T47D (cell line): ENCODE measurements around the gene SNIP1.
"Not testable (repeated sequence)": the region's sequence is repeated elsewhere in the genome, so short reads cannot be mapped to it uniquely, and the experiment has no call there.

Experiments
- DNase-seq, 2 experiments: peaks; one replicate each; pipeline versions ENCODE4 v3.0.0 to v3.0.0-alpha.2; 2011 to 2012; ENCODE audit warnings: low read depth in 1 of 2, low spot score in 1 of 2
- JUND ChIP-seq: IDR thresholded peaks from 2 replicates; pipeline ENCODE4 v1.6.1; 2012; ENCODE audit warnings: low read depth
- in situ Hi-C: cut with HindIII; loops from 2 replicates; pipeline ENCODE4 v1.10.0; 2016; ENCODE audit warnings: low sequenced_read_pairs, low pct_unique_long_range_greater_than_20kb

SNIP1 gene, protein sequence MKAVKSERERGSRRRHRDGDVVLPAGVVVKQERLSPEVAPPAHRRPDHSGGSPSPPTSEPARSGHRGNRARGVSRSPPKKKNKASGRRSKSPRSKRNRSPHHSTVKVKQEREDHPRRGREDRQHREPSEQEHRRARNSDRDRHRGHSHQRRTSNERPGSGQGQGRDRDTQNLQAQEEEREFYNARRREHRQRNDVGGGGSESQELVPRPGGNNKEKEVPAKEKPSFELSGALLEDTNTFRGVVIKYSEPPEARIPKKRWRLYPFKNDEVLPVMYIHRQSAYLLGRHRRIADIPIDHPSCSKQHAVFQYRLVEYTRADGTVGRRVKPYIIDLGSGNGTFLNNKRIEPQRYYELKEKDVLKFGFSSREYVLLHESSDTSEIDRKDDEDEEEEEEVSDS

DNA sequence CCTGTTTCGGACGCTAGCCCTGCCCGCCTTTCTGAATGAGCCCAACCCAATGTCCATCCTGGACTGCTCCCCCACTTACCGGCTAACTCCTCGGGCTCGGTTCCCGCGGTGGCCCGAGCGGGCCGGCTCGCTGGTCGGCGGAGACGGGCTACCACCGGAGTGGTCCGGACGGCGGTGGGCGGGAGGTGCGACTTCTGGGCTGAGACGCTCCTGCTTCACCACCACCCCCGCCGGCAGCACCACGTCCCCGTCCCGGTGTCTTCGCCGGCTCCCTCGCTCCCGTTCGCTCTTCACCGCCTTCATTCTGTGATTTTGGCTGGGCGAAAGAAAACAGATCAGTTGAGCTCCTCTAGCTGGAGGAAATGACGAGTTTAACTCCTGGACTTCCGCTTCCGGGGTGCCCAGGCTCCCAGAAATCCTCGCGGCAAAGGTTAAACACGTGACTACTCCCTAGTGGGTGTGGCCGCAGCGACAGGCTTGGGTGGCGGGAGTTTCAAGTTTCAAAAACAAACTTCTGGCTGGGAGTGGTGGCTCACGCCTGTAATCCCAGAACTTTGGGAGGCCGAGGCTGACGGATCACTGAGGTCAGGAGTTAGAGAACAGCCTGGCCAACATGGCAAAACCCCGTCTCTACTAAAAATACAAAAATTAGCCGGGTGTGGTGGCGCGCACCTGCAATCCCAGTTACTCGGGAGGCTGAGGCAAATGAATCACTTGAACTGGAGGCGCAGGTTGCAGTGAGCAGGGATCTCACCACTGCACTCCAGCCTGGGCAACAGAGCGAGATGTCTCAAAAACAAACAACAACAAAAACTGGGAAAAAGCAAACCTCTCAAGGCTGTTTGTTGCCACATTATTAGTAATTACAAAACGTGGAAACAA is at the start of gene SNIP1:
SNIP1 (minus strand) TSS at position 367 of the 882 bp plus-strand sequence; CDS start at position 303, 64 bp downstream.
- peak; percentile 69 to 94 for DNase-seq
- no peak for TF ChIP-seq JUND
- in situ Hi-C loops = no loop called here

DNA sequence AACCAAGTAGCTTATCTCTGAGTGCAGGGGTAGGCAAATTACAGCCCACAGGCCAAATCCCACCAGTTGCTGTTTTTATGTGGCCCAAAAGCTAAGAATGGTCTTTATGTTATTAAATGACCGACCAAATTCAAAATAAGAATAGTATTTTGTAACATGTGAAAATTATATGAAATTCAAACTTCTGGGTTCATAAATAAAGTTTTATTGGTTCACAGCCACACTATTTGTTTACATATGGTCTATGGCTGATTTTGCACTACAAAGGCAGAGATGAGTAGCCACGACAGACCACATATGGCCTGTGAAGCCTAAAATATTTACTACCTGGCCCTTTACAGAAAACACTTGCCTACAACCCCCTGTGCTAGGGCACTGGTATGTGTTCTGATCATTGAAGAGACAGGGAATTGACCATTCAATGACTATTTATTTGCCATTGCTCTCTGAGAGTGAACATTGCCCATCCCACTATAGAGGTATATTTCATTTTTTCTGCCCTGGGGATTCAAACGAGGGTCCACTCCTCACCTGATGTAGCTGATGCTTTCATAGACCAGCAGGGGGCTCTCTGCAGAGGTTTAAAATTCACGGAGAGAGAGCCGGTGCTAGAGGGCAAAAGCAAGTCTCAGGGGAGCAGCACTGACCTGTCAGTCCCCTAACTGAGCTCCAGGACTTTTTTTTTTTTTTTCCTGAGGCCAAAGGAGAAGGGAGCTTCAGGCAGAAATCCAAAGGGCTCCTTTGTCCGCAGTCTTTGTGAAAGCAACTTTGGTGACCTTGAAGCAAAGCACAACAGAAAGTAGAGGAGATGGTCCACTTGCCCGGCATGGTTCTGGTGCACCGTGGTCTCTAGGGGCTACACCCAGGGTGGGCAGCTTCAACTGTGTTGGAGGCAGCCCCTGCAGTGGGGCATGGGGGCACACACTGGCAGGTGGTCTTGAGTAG is 48.9 kb upstream of the SNIP1 start:
- peak; percentile 12 to 48 for DNase-seq
- in situ Hi-C loops = no loop called here
- no peak for TF ChIP-seq JUND

DNA sequence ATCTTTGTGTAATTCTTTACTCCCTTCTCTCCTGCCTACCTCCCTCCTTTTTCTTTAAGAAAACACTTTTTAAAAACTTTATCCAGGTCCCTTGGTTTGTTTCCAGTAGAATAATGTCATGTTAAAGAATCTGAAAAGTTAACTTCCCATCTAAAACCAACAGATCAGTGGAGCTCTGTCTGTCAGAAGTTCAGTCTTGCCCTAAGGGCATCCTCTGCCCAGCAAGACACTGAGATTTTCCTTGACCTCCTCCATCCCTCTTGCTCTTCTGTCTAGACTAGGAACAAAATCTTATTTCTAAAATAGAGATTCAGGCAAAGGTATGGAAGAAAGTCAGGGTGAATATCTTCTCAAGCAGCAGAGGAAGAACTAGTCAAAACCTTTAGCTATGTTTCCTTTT is 47.3 kb upstream of the SNIP1 start:
- in situ Hi-C loops = no loop called here
- DNase-seq = no peak
- no peak for TF ChIP-seq JUND

DNA sequence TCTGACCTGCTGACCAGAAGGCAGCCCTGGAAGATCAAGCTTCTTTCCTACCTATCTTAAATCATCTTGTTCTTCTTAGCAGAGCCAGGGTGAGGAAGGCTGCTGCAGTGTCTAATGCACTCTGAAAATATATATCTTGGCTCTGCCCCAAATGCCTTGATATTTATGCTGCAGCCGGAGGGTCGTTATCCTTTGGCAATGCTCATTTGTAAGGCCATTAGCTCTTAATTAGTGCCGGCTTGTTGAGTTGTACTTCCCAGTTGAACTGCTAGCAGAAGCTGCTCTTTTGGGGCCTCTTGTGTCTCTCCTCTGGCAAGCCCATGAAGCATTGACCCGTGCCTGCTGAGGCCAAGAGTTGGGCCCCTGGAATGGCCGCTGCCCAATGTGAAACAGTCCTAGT is 45.8 kb upstream of the SNIP1 start:
- no peak for DNase-seq
- TF ChIP-seq JUND = no peak
- in situ Hi-C loops = no loop called here

DNA sequence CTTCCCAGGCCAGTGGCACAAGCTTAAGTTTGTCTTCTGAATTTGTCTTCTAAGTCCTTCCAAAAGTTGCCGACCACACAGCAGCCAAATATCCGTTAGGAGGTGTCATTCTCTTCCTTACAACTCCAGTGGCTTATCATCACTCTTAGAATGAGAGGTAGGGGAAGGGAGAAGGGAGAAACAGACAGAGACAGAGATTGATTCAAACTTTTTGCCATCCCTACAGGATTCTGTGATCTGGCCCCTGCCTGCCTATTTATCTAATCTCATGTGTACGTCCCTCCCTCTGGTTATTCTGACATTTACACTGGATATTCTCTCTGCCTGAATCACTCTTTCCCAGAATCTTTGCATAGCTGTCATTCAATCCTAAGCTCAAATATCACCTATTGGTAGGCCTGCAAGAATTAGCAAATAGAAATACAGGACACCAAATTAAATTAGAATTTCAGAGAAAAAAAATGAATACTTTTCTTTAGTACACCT is 42.1 kb upstream of the SNIP1 start:
- DNase-seq = no peak
- in situ Hi-C loops = no loop called here
- TF ChIP-seq JUND = no peak

DNA sequence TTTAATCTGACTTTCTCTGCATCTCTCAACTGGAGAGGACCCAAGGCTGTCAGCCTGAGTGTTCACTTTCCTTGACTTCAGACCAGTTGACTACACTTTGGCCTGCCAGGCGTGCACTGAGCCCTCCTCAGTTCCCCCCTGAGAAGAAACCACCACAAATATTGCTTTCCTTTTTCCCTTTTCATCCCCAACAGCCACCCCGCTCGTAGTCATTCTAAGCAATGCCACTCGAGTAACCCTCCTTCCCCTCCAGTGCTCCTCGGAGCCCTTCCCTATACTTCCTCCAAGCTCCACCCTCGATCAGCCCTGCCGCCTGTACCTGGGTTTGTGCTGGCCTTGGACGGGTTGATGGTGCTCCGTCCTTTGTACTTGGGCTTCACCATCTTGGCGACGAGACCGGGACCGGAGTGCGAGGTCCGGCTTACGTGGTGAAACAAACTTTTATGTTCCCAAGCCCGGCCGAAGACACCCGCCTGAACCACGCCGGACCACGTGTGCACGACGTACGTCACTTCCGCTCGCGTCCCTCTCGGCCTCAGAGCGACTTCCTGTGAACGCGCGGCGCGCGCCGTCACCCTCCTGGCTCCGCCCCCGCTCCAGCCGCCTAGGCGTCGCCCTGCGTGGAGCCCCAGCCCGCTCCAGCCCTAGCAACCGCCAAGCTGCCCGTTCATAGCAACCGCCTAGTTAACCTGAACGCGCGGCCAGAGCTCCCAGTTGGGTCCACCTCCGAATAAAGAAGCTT is 41.5 kb upstream of the SNIP1 start, which contains the start of gene GNL2:
GNL2 (minus strand) TSS at position 498 of the 742 bp plus-strand sequence; CDS start at position 383, 115 bp downstream.
- in situ Hi-C loops = no loop called here
- peak; percentile 83 to 93 for DNase-seq
- no peak for TF ChIP-seq JUND

DNA sequence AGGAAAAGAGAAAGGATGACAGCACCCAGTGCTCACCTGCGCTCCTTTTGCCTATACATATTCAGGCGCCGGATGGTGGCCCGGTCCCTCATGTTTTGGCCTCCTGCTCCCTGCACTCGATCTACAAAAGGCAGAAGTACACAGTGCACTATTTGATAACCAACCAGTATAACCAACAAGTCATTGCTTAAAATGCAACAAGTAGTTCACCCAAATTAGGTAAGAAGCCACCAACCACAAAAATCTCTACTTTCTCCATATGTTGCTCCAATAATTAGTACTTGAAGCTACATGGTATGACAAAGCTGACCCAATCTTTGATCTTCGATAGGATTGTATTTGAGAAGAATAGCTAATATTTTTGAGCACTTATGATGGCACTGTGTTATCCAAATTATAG is 39.6 kb upstream of the SNIP1 start:
- no peak for TF ChIP-seq JUND
- no peak for DNase-seq
- in situ Hi-C loops = no loop called here

DNA sequence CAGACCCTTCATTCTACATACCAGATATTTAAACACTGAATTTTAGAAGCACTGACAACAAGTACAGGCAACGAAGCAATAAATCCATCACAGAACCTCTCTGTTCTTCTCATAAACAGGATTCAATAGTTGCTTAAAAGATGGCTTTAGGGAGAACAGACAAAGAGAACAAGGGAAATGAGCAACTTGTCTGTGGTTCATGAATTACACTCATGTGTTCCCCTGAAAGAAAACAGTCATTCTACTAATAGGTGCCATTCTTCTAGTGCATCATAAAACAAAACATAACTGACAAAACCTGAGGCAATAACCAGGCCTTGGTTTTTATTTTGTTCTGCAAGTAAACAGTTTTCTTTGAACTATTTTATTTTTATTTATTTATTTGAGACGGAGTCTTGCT is 34.8 kb upstream of the SNIP1 start:
- no peak for TF ChIP-seq JUND
- in situ Hi-C loops = no loop called here
- DNase-seq = no peak

DNA sequence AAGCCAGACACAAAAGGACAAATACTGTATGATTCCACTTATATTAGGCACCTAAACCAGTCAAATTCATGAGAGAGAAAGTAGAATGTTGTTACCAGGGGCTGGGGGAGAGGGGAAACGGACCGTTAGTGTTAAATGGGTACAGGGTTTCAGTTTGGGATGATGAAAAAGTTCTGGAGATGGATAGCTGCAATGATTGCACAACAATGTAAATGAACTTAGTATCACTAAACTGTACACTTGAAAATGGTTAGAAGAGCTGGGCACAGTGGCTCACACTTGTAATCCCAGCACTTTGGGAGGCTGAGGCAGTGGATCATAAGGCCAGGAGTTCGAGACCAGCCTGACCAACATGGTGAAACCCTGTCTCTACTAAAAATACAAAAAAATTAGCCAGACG is 30.5 kb upstream of the SNIP1 start:
- in situ Hi-C loops, DNase-seq: not testable (repeated sequence)

DNA sequence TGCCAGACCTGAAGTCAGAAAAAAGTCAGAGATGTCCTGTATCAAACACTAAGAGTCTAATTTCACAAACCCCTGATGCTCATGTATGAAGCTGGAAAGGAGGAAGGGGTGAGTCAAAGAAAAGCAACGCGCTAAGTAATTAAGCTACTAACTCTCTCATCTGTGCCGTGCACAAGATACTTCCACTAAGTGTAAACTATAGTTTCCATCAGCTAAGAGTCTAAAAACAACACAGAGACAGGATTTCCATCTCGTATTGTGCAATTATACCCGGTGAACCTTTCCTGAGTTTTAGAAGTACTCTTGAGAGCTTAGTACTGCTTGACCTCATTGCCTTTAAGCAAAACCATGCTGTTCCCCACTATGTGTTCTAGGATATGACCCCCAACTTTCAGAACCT is 21.6 kb upstream of the SNIP1 start:
- in situ Hi-C loops = no loop called here

DNA sequence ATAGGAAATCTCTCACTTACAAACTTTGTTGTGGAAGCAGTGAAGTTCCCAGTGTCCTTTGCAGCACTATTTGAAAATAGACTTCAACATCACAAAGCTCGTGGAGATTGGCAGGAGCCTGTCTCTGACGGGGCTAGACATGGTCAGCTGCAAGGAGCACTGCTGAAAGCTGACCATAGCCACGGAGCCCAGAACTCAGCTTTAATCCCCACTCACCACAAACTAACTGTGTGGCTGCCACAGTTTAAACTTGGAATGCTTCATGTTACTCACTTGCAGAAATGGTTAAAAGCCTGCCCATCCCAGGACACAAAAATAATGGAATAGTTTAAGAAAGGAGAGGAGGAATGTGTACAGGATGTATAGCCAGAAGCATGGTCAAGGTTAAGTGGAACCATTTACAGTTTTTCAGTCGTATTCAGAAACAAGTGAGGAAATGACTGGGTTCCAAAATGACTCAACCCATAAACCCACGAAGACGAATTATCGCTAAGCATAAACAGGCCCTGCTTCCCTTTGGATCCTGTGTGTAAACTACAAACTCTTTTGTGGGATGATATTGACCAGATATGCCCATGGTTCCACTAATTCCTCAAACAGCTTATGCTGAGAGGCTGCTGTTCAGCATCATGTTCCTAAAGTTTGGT is 20.9 kb upstream of the SNIP1 start:
- in situ Hi-C loops = no loop called here
- no peak for DNase-seq
- no peak for TF ChIP-seq JUND

More for the DNA sequence above, 21.6 kb upstream of the SNIP1 start:
- DNase-seq = no peak
- no peak for TF ChIP-seq JUND
